ENCODE results near the gene APOL5.

- TF ChIP-seq CTCF (conservative IDR thresholded peaks at IDR 0.05; ENCODE audit: low read depth, low read length) (no peak), EZH2phosphoT487 (IDR thresholded peaks at IDR 0.05; ENCODE audit: borderline replicate concordance, low read length) (no peak)
Measured at GRCh38 chr22:35727436-35727835, 9.8 kb downstream of the APOL5 start.

Measured in PC-3 (cell line).